RCC 7860 (cell line): ENCODE measurements around the gene NOX5.

Experiments used
- DNase-seq: peaks from one replicate; pipeline ENCODE4 v3.0.0-alpha.2; 2015; ENCODE audit warnings: low spot score
- FAIRE-seq: peaks from 2 replicates; lab custom pipeline; 2012; peaks lifted over from hg19 to GRCh38; lab: Jason Lieb, UNC

NOX5 gene

GRCh38 chr15:68990231-68990991 is 24.1 kb upstream of the NOX5 start:
- DNase-seq (no peak), FAIRE-seq (no peak)

GRCh38 chr15:68990992-68991500 is 23.4 kb upstream of the NOX5 start:
- DNase-seq (no peak), FAIRE-seq (no peak)

GRCh38 chr15:68991723-68992122 is 22.8 kb upstream of the NOX5 start:
- DNase-seq, result no peak
- no peak for FAIRE-seq

- FAIRE-seq, result no peak
- no peak for DNase-seq
Measured at GRCh38 chr15:68992696-68993095, 21.8 kb upstream of the NOX5 start.

- no peak for FAIRE-seq
- no peak for DNase-seq
Measured at GRCh38 chr15:68993276-68993675, 21.2 kb upstream of the NOX5 start.

- DNase-seq, result no peak
- FAIRE-seq, result no peak
Measured at GRCh38 chr15:68994149-68994548, 20.3 kb upstream of the NOX5 start.

GRCh38 chr15:68994981-68995761 is 19.3 kb upstream of the NOX5 start:
- no peak for FAIRE-seq

GRCh38 chr15:68997050-68997449 is 17.4 kb upstream of the NOX5 start:
- FAIRE-seq, result no peak
- no peak for DNase-seq

More at GRCh38 chr15:68994981-68995761, 19.3 kb upstream of the NOX5 start:
- no peak for DNase-seq

- FAIRE-seq (no peak), DNase-seq (no peak)
Measured at GRCh38 chr15:68997930-68998777, 16.3 kb upstream of the NOX5 start.

GRCh38 chr15:68999091-68999490 is 15.4 kb upstream of the NOX5 start:
- no peak for FAIRE-seq
- no peak for DNase-seq

- FAIRE-seq (no peak), DNase-seq (no peak)
Measured at GRCh38 chr15:69000091-69000490, 14.4 kb upstream of the NOX5 start.

- DNase-seq (no peak), FAIRE-seq (no peak)
Measured at GRCh38 chr15:69000725-69001503, 13.6 kb upstream of the NOX5 start.

GRCh38 chr15:69002783-69003182 is 11.7 kb upstream of the NOX5 start:
- FAIRE-seq, result no peak
- DNase-seq, result no peak

GRCh38 chr15:69004011-69004410 is 10.5 kb upstream of the NOX5 start:
- DNase-seq (no peak), FAIRE-seq (no peak)

GRCh38 chr15:69008056-69008455 is 6.4 kb upstream of the NOX5 start:
- FAIRE-seq (no peak), DNase-seq (no peak)

GRCh38 chr15:69009341-69009740 is 5.2 kb upstream of the NOX5 start:
- FAIRE-seq (no peak), DNase-seq (no peak)

GRCh38 chr15:69011641-69012040 is 2.9 kb upstream of the NOX5 start:
- FAIRE-seq, result no peak
- no peak for DNase-seq

GRCh38 chr15:69012761-69013364 is 1.6 kb upstream of the NOX5 start:
- DNase-seq (no peak), FAIRE-seq (no peak)

GRCh38 chr15:69013726-69014406 is 629 bp upstream of the NOX5 start:
- DNase-seq (no peak), FAIRE-seq (no peak)
